Measurements from ENCODE around the gene CRPPA.

Gene CRPPA

DNA sequence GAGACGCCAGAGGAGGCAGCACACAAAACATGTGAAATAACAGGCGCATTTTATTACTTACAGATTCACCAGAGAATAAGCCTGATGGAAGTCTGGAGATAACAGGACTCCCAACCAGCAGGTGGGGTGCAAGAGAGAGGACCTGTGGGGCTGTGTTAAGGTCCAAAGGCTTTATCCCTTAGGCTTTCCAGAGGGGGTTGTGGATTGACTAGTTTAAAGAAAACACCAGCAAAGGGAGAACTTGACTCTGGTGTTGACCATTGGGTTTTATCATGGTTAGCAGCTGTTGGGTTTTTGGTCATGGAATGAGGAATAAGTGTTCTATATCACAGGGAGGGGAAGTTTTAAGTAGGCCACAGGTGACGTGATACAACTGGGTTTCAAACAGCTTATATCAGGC is 1.6 kb upstream of the CRPPA start:
- no peak for DNase-seq

DNA sequence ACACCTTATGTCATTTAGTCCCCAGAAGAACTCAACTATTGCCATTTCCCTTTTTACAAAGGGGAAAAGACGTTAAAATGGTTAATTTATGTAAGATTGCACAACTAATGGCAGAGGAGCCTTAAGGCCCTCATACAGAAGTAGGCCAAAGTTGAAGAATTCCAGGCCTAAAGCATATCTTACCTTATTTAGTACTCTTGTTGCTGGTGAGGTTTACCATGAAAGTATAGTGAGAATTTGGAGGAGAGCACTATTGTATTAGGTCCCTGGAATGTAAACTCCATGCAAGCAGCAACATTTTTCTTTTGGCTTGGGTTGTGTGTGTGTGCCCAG is 731 bp upstream of the CRPPA start:
- DNase-seq, result no peak

DNA sequence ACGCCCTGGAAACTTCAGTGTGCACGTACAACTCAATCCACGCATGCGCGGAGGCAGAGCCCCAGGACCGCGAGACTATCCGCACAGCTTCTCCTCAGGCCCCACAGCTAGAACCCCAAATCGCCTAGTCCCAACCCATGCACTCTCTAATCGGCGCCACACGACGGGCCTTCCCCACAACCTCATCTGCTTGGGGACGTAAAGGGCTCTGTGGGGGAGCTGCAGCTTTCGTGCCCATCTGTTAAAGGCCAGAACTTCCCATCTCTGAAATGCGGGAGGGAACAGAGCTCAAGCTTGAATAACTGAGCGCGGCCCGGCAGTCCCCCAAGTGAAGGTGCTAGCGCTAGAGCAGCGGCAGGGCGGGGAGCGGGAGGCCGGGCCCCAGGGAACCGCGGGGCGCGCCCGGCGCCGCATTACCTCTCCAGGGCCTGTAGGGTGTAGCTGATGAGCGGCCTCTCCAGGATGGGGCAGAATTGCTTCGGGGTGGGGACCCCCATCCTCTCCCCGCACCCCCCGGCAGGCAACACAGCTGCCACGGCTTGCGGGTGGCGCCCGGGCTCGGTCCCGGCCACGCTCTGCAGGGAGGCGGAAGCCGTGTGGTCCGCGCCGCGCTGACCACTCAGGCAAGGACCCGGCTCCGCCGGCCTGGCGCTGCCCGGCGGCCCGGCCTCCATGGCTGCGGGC is 547 bp downstream of the CRPPA start:
- peak; percentile 80 for DNase-seq

DNA sequence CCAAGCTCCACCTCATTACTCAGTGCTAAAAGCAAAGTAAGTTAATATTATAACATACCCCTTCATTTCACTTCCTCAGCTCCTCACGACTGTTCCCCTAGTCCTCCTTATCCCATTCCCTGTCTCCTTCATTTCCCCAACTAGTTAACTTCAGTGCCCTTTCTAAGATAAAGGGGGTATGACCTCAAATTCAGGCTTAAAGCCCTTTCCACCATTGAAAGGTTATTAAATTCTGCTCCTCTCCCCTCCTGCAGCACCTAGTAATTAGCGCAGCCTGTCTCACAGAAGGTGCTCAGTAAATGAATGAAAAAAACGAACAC is 1.0 kb downstream of the CRPPA start:
- no peak for DNase-seq

GRCh38 chr7:16419859-16420258 is 1.5 kb downstream of the CRPPA start:
- no peak for DNase-seq

GRCh38 chr7:16419126-16419525 is 2.2 kb downstream of the CRPPA start:
- no peak for DNase-seq

DNA sequence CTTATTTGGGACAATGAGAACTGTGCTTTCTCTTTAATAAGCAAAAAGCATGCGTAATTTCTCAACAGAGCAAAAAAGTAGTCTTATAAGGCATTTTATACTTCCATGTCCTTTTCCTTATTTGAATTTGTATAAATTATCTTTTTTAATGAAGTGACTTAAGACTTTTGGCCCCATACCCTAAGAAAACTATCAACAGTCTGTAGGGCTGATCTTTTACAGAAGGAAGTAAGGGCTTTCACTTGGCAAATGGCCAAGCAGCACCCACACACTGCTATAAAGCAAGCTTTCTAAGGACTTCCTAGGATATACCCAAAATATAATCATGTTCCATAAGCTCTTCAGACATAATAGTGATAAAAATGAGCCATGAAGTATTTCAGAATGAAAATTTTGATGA is 3.4 kb downstream of the CRPPA start:
- DNase-seq, result no peak

DNA sequence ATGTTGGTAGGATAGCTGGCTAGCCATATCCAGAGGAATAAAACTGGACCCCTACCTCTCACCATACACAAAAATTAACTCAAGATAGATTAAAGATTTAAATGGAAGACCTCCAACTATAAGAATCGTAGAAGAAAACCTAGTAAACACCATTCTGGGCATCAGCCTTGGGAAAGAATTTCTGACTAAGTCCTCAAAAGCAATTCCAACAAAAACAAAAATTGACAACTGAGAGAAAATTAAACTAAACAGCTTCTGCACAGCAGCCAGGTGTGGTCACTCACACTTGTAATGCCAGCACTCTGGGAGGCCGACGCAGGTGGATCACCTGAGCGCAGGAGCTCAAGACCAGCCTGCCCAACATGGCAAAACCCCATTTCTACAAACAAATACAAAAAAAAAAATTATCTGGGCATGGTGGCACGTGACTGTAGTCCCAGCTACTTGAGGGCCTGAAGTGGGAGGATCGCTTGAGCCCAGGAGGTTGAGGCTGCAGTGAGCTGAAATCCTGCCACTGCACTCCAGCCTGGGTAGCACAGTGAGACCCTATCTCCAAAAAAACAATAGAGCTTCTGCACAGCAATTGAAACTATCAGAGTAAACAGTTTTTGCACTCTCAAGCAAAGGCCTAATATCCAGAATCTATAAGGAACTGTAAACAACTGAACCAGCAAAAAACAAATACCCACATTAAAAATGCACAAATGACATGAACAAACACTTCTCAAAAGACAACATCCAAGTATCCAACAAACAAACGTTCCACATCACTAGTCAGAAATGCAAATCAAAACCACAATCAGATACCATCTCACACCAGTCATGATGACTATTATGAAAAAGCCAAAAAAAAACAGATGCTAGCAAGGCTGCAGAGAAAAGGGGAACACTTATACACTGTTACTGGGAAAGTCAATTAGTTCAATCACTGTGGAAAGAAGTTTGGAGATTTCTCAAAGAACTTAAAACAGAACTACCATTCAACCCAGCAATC is 4.8 kb downstream of the CRPPA start:
- DNase-seq, result peak; percentile 24

GRCh38 chr7:16412274-16413254 is 8.8 kb downstream of the CRPPA start:
- no peak for DNase-seq

DNA sequence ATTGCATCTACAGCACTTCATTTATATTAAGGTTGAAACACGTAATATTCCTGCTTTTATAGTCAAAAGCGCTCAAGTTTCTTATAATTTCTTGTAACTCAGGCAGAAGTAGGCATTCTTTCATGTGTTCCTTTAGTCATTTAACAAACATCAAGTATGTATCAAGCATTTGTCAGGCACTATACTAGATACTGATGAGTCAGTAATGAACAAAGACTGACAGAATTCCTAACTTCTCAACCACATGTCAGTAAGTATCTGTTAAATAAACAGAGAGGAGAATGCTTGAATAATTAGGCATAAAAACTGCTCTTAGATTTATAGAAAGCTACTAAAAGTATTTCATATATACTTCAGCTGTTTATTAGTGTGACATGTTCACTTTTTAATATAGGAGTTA is 9.9 kb downstream of the CRPPA start:
- no peak for DNase-seq

DNA sequence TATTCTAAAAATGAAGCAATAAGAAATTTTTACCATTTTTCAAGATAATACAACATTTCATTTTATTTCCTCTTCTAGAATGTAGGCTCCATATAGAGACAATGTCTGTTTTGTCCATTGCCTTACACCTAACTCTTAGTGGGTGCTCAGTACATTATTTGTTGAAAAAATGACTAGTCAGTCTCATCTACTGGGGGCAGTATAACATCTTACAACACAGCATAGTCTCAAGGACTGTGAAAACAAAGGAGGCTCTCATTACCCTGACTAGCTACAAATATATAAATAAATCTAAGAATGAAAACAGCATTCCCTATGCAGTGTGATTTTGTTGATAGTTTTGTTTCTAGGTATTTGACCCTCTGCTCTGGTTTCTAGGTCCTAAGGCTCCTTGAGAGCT is 11.6 kb downstream of the CRPPA start:
- no peak for DNase-seq

- no peak for DNase-seq
These were observed 16.7 kb downstream of the CRPPA start for GRCh38 chr7:16404636-16405035.

- DNase-seq, result no peak
These were observed 17.9 kb downstream of the CRPPA start for GRCh38 chr7:16403475-16403874.

DNA sequence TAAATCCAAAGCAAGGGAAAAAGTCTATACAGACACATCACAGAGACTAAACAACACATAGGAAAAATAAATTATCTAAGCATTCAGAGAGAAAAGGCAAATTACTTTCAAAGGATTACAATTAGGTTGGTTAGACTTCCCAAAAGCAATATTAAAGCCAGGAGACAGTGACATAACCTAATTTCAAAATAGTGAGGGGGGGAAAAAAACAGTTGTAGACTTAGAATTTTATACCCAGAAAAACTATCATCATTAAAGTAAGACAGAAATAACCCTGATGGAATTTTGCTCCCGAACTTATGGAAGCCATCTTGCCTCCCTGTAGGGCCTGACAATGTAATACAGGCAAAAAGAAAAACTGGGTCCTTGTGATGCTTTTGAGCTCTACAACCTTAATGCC is 18.4 kb downstream of the CRPPA start:
- no peak for DNase-seq

GRCh38 chr7:16402091-16402490 is 19.2 kb downstream of the CRPPA start:
- no peak for DNase-seq

DNA sequence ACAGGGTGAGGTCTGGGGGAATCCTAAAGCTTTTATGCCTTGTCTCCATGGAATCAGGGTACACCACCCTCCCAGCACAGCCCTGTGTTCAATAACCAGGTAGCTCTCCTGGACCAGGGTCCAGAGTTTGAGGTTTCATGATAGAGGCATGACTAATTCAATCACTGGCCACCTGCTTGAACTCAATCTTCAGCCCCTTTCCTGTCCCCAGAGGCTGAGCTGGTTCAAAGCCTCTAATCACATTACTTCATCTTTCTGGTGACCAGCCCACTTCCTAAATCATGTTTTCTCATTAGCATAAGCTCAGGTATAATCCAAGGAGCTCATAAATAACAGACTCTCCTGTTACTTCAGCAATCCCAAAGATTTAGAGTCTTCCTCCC is 20.5 kb downstream of the CRPPA start:
- DNase-seq, result no peak

- DNase-seq, result no peak
These were observed 21.1 kb downstream of the CRPPA start for GRCh38 chr7:16399916-16400892.

DNA sequence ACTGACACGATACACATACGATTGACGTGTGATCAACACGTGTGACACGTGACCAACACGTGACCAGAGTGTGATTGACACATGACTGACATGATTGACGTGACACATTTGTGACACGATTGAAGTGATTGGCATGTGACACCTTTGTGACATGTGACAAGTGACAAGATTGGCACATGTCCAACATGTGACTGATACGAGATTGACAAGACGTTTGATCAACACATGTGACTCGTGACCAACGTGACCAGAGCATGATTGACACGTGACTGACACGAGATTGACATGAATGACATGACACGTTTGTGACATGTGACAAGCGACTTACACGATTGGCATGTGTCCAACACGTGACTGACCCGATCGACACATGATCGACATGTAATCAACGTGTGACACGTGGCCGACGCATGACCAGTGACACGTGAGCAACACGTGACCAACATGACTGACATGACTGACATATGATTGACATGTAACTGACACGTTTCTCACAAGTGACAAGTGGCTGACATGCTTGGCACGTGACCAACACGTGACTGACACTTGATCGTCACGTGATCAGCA is 22.0 kb downstream of the CRPPA start:
- DNase-seq, result no peak

GRCh38 chr7:16398146-16399017 is 23.0 kb downstream of the CRPPA start:
- no peak for DNase-seq

- no peak for DNase-seq
These were observed 23.7 kb downstream of the CRPPA start for GRCh38 chr7:16397501-16398145.

Data from amniotic stem cell (primary cell).